SU-DHL-6 (cell line): ENCODE data around the gene CA12.

Experiments used
- CTCF ChIP-seq: fragments of 200-600 bp; sonication (generic); IDR thresholded peaks from one replicate; pipeline ENCODE4 v1.5.1; 2017; ENCODE audit warnings: antibody characterized with exemption, mild to moderate bottlenecking, low read length, moderate library complexity; ENCODE audit not compliant: insufficient read depth, poor library complexity, severe bottlenecking
- EZH2phosphoT487 ChIP-seq: fragments of 200-600 bp; sonication (generic), shearing (Covaris generic); conservative IDR thresholded peaks from 2 replicates; pipeline ENCODE4 v1.6.1; 2018; ENCODE audit warnings: mild to moderate bottlenecking, antibody characterized with exemption, low read length, moderate library complexity, mixed read lengths

- TF ChIP-seq CTCF (no peak), EZH2phosphoT487 (no peak)
Measured at GRCh38 chr15:63294359-63294758, 87.3 kb downstream of the CA12 start.
